Right lobe of liver (tissue), 6 donors: ENCODE data around the gene ZNF697. TPM values are rescaled to one million over a fixed set of nuclear protein-coding genes. Genes with fewer than 3 reads are reported as not detected.

Source experiments
- ATAC-seq, 4 donors: fragments of 200-7000 bp; cut with Tn5 transposase; one replicate each; pipeline ENCODE4 v1.9.1; 2020; ENCODE audit warnings: mild to moderate bottlenecking in 4 of 4, moderate library complexity in 4 of 4
- DNase-seq, 3 donors: peaks; one replicate each; pipeline ENCODE4 v3.0.0-alpha.2; 2020
- H3K27ac ChIP-seq, 3 donors: fragments of 200-600 bp; one replicate each; pipeline ENCODE4 v1.8.0; 2022
- H3K27me3 ChIP-seq, 2 donors: fragments of 200-600 bp; one replicate each; pipeline ENCODE4 v1.8.0; 2022
- H3K36me3 ChIP-seq, 4 donors: fragments of 200-600 bp; sonication (generic) in 1 of 4; one replicate each; pipeline versions ENCODE4 v1.5.1 to v1.8.0; 2017 to 2022; ENCODE audit warnings: control low read depth in 1 of 4
- H3K4me1 ChIP-seq, 4 donors: fragments of 200-600 bp; sonication (generic) in 1 of 4; one replicate each; pipeline versions ENCODE4 v1.5.1 to v1.8.0; 2017 to 2022; ENCODE audit warnings: control low read depth in 1 of 4
- H3K4me3 ChIP-seq, 3 donors: fragments of 200-600 bp; one replicate each; pipeline ENCODE4 v1.8.0; 2022
- H3K9me3 ChIP-seq, 4 donors: fragments of 200-600 bp; sonication (generic) in 1 of 4; one replicate each; pipeline versions ENCODE4 v1.5.1 to v1.8.0; 2017 to 2022; ENCODE audit warnings: control low read depth in 1 of 4
- POLR2A ChIP-seq: fragments of 450-650 bp; IDR thresholded peaks from one replicate; pipeline ENCODE4 v1.6.1; 2017; ENCODE audit warnings: antibody characterized with exemption, mild to moderate bottlenecking
- WGBS: methylation state at CpG from one replicate; pipeline ENCODE4 v1.1.6; 2018; ENCODE audit warnings: low coverage, low lambda C conversion rate; ENCODE audit not compliant: insufficient coverage; ENCODE audit errors: missing lambda C conversion rate; 5-methylcytosine and 5-hydroxymethylcytosine counted together
- intact Hi-C, 2 donors: fragments of 100-400 bp; cut with DNase I; formaldehyde crosslinking; loops; one replicate each; pipeline versions ENCODE4 v1.11.2 to v1.14.1; 2022
- total RNA-seq, 6 experiments: library from RNA; depleted of rRNA in 2 of 6; stranded (reverse); fragments of >200 nt in 2 of 6; fragmentation: NEBNext Ultra II Directional in 3 of 6; extraction: Animal tissue kit (Norgen Biotek cat#: 25700) in 3 of 6; gene quantifications; one replicate each; pipeline versions ENCODE4 v1.1.0 to v1.2.4, GENCODE V29; 2016 to 2023
- TF ChIP-seq, protein P1 (sequence below), 4 donors: fragments of 200-600 bp in 3 of 4; fragments of 450-650 bp in 1 of 4; IDR thresholded peaks; one replicate each; pipeline versions ENCODE4 v1.5.1 to v1.8.0; 2016 to 2022; ENCODE audit warnings: antibody characterized with exemption in 4 of 4, mild to moderate bottlenecking in 2 of 4
- donor health status: DM: no; HTN: yes; CAD: no.
- donor health status: DM: no; HTN: no; CAD: no.
- donor health status: DM: no; HTN: no; CAD: no.
- donor health status: DM: no; HTN: yes; CAD: no.
- donor health status: DM: no; HTN: yes; CAD: no.

The ZNF697 gene
- total RNA-seq, 6 experiments from 2014 or later = 2.6 to 6.9 (median 3.4) TPM

DNA sequence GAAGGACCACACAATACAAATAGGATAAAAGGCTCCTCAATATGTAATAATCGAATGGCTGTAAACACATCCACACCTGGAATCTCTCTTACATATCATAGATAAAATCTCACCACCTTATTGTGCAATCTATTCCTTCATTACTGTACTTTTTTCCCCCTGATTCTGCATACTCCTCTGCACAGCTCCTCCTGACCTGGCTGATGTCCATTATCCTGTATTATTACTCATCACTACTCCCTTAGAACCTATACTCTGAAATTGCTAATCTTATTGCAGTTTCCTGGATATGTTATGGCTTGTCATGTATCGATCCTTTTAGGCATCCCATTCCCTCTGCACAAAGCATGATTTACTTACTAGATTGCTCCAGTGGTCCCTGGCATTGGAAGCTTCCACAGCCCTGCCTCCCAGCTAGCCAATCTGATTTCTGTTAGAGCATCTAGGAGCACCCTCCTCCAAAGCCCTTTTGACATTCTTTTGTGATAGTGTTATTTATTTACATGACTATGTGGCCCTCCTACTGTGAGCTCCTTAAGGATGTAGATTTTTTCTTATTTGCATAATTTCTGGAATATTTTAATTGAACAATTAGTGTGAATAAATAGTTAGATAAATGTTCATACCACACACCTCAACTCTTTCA lies 39.5 kb upstream of the ZNF697 start:
- ATAC-seq = no peak
- intact Hi-C loops = no loop called here

DNA sequence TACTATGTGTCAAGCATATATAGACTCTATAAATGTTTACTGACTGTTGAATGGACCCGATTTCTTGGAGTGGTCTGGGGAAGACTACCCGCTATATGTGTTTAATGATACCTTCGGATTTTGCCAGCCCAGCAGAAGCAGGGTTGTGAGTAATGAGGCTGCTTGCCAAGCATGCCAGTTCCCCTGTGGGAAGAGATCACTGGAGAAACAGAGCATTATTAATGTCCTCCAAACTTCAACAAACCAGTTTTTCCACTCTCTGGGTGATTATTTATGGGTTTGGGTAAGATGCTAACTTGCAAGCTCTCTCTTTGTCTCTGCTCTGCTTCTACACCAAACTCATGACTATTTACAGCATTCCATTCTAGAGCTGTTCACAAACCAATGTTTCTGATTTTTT lies 38.6 kb upstream of the ZNF697 start:
- ATAC-seq (peak in 1 of 4 donors; percentile 12), DNase-seq (no peak)
- Histone ChIP-seq H3K9me3 (no peaks in the 10 kb centered on the region), H3K27ac (no peak overlapping the region), H3K27me3 (no peaks in the 10 kb centered on the region), H3K4me3 (no peak overlapping the region), H3K4me1 (no peaks in the 10 kb centered on the region), H3K36me3 (no peaks in the 10 kb centered on the region)
- intact Hi-C loops = no loop called here
- TF ChIP-seq, protein P1, sequence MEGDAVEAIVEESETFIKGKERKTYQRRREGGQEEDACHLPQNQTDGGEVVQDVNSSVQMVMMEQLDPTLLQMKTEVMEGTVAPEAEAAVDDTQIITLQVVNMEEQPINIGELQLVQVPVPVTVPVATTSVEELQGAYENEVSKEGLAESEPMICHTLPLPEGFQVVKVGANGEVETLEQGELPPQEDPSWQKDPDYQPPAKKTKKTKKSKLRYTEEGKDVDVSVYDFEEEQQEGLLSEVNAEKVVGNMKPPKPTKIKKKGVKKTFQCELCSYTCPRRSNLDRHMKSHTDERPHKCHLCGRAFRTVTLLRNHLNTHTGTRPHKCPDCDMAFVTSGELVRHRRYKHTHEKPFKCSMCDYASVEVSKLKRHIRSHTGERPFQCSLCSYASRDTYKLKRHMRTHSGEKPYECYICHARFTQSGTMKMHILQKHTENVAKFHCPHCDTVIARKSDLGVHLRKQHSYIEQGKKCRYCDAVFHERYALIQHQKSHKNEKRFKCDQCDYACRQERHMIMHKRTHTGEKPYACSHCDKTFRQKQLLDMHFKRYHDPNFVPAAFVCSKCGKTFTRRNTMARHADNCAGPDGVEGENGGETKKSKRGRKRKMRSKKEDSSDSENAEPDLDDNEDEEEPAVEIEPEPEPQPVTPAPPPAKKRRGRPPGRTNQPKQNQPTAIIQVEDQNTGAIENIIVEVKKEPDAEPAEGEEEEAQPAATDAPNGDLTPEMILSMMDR (IDR thresholded peaks at IDR 0.05) = no peak
- TF ChIP-seq POLR2A = no peak
- 89% methylated on average over 3 of the region's 3 CpGs for WGBS

More for the DNA sequence above, 39.5 kb upstream of the ZNF697 start:
- no peak overlapping the region for H3K4me3 ChIP-seq
- no peaks in the 10 kb centered on the region for H3K4me1 ChIP-seq
- no peak overlapping the region for H3K27ac ChIP-seq
- no peak for TF ChIP-seq POLR2A
- TF ChIP-seq, protein P1 (IDR thresholded peaks at IDR 0.05) = no peak
- DNase-seq = no peak
- H3K36me3 ChIP-seq = no peaks in the 10 kb centered on the region
- no peaks in the 10 kb centered on the region for H3K27me3 ChIP-seq
- WGBS = 56% methylated on average over 2 of the region's 2 CpGs
- H3K9me3 ChIP-seq = no peaks in the 10 kb centered on the region

DNA sequence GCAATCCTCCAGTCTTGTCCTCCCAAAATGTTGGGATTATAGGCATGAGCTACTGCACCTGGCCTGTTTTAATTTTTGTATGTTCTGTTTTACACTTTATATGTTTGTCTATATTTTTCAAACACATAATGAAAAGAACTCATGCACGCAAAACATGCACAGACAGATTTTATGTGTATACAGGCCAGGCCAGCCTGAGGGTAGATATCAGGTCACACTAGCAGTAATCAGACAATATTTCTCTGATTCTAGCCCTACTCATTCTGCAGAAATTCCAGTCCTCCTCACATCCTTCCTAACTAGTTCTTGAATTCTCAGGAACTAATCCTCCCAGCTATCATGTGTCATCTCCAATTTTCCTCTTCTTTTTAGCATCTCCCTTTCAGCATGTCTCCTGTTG lies 35.8 kb upstream of the ZNF697 start:
- no peak overlapping the region for H3K27ac ChIP-seq
- H3K9me3 ChIP-seq = no peaks in the 10 kb centered on the region
- H3K4me3 ChIP-seq = no peak overlapping the region
- WGBS = 100% methylated on average over 1 of the region's 1 CpG
- TF ChIP-seq, protein P1 (IDR thresholded peaks at IDR 0.05) = no peak
- no peak for TF ChIP-seq POLR2A
- ATAC-seq (no peak), DNase-seq (no peak)
- intact Hi-C loops = loop anchor here in 1 of 2 donors (5.0 kb wide), 1 partner anchor 38 kb away; no protein-coding TSS in a partner anchor
- no peaks in the 10 kb centered on the region for H3K4me1 ChIP-seq
- no peaks in the 10 kb centered on the region for H3K27me3 ChIP-seq
- no peaks in the 10 kb centered on the region for H3K36me3 ChIP-seq

- ATAC-seq (no peak), DNase-seq (no peak)
- H3K4me3 ChIP-seq = no peak overlapping the region
- H3K4me1 ChIP-seq = peaks cover 0 to 6% (median 0%) of the 10 kb centered on the region in 4 donors
- no peak overlapping the region for H3K27ac ChIP-seq
- no peaks in the 10 kb centered on the region for H3K36me3 ChIP-seq
- intact Hi-C loops = loop anchor here in 1 of 2 donors (5.0 kb wide), 1 partner anchor 40 kb away; no protein-coding TSS in a partner anchor
- no peak for TF ChIP-seq POLR2A
- TF ChIP-seq, protein P1 (IDR thresholded peaks at IDR 0.05) = no peak
- no peaks in the 10 kb centered on the region for H3K9me3 ChIP-seq
- H3K27me3 ChIP-seq = no peaks in the 10 kb centered on the region
These were observed 34.1 kb upstream of the ZNF697 start for GRCh38 chr1:119682141-119682540.
